D721Med (cell line): ENCODE measurements around the gene GHRL.
A peak's percentile ranks its signal among the peaks of the same experiment; 100 is the strongest.

Experiments
- DNase-seq: peaks from one replicate; pipeline ENCODE4 v3.0.0; 2011; ENCODE audit warnings: low spot score; ENCODE audit not compliant: insufficient read length
- FAIRE-seq: peaks from 2 replicates; lab custom pipeline; 2011; peaks lifted over from hg19 to GRCh38; lab: Jason Lieb, UNC
- TF ChIP-seq, protein P1 (sequence below): IDR thresholded peaks from 2 replicates; pipeline ENCODE4 v1.5.1; 2012; ENCODE audit warnings: mild to moderate bottlenecking, control low read depth; ENCODE audit not compliant: insufficient read depth; ENCODE audit errors: missing control alignments

The GHRL gene

DNA sequence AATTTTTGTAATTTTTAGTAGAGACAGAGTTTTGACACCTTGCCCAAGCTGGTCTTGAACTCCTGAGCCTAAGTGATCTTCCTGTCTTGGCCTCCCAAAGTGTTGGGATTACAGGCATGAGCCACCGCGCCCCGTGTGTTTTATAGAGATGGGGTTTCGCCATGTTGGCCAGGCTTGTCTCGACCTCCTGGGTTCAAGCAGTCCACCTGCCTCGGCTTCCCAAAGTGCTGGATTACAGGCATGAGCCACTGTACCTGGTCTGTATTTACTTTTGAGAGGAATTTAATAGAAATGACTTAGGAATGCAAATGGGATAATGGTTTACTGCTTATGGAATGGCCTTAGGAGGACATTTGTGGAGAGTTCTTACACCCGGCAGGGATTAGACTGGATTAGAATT is 33.7 kb downstream of the GHRL start:
- no peak for FAIRE-seq
- TF ChIP-seq, protein P1, sequence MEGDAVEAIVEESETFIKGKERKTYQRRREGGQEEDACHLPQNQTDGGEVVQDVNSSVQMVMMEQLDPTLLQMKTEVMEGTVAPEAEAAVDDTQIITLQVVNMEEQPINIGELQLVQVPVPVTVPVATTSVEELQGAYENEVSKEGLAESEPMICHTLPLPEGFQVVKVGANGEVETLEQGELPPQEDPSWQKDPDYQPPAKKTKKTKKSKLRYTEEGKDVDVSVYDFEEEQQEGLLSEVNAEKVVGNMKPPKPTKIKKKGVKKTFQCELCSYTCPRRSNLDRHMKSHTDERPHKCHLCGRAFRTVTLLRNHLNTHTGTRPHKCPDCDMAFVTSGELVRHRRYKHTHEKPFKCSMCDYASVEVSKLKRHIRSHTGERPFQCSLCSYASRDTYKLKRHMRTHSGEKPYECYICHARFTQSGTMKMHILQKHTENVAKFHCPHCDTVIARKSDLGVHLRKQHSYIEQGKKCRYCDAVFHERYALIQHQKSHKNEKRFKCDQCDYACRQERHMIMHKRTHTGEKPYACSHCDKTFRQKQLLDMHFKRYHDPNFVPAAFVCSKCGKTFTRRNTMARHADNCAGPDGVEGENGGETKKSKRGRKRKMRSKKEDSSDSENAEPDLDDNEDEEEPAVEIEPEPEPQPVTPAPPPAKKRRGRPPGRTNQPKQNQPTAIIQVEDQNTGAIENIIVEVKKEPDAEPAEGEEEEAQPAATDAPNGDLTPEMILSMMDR, result no peak
- DNase-seq, result no peak

DNA sequence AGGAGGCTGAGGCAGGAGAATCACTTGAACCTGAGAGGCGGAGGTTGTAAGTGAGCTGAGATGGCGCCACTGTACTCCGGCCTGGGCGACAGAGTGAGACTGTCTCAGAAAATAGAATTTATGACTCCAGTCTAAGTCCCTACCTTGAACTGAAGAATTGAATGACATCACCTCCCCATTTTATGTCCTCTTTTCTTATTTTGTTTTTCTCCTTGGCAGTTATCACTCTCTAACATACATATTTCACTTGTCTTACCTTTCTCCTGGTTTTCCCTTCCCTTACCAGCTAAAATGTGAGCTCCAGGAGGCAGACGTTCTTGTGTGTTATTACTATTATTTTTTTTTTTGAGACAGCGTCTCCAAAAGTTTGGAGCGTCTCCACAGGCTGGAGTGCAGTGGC is 36.9 kb downstream of the GHRL start:
- DNase-seq (no peak), FAIRE-seq (no peak)
- TF ChIP-seq, protein P1, result no peak

DNA sequence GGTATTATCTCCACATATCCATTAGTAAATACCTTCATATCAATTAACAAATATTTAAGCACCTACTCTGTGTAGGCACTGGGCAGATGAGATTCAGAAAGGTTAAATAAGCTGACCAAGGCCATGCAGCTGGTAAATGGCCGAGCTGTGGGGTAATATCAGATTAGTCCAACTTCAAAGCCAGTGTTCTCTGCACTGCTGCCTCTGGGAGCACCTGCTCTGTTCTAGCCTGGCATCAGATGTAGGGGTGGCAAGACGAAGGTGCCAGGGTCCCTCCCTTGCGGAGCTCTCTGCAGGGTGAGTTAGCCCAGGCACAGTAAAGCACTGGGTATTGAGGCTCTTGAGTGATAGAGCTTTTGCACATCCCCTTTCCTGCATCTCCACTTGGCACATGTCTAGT is 39.0 kb downstream of the GHRL start:
- no peak for FAIRE-seq
- no peak for DNase-seq

DNA sequence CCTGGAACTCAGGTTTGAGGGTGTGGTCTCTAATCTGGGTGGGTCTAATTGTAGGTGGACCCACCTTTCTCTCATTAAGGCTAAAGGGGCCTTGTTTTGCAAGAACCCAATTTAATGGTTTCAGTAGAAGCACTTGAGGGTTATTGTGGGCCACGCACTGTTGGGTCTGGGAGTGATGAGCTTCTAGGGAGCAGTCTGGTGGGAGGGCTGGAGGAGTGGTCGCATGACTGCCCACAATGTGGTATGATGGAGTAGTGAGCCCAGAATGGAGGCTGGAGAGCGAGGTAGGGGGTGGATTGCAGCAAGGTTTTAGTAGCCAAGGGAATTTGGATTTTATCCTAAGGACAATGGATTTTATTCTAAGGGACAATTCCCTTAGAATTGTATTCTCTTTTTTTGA is 41.7 kb downstream of the GHRL start:
- FAIRE-seq (no peak), DNase-seq (no peak)
- TF ChIP-seq, protein P1, result no peak

More for the DNA sequence above, 39.0 kb downstream of the GHRL start:
- TF ChIP-seq, protein P1, result no peak

DNA sequence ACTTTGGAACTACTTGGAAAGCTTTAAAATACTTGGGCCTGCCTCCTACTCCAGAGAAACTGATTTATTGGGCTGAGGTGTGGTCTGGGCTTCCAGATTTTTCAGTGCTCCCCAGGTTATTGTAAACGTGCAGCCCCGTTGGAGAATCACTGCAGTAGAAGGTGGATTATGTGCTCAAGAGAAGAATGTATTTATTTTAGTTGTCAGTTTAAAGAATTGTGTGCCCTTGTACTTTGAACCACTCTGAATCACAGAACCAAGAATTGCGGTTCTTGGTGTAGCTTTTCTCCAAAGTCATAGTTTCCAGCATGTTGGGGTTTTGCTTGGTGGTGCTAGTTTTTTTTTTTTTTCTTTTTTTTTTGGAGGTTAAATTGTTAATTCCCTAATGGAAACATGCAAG is 42.9 kb downstream of the GHRL start:
- TF ChIP-seq, protein P1, result no peak
- DNase-seq, result no peak
- FAIRE-seq, result no peak

DNA sequence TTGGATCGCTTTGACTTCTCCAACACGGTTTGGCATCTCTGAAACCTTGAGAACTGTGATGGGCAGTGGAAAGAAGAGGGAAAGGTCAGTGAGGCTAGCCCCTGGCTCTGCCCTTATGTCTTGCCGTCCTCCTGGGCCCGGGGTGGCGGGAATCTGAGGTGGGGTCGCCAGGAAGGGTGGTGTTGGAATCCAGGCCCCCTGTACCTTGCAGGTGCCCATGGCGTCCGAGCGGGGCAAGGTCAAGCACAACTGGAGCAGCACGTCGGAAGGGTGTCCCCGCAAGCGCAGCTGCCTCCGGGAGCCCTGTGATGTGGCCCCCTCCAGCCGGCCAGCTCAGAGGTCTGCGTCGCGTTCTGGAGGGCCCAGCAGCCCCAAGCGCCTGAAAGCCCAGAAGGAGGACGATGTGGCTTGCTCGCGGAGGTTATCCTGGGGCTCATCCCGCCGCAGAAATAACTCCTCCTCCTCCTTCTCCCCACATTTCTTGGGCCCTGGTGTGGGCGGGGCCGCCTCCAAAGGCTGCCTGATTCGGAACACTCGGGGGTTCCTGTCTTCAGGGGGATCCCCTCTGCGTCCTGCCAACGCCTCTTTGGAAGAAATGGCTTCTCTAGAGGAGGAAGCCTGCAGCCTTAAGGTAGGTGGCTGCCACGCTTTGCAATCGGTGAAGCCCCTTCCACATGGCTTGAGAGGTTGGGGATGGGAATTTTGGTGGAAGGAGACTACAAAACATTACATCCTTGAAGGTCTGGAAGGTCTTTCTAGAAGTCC is 43.6 kb downstream of the GHRL start:
- TF ChIP-seq, protein P1, result no peak
- DNase-seq (no peak), FAIRE-seq (no peak)

DNA sequence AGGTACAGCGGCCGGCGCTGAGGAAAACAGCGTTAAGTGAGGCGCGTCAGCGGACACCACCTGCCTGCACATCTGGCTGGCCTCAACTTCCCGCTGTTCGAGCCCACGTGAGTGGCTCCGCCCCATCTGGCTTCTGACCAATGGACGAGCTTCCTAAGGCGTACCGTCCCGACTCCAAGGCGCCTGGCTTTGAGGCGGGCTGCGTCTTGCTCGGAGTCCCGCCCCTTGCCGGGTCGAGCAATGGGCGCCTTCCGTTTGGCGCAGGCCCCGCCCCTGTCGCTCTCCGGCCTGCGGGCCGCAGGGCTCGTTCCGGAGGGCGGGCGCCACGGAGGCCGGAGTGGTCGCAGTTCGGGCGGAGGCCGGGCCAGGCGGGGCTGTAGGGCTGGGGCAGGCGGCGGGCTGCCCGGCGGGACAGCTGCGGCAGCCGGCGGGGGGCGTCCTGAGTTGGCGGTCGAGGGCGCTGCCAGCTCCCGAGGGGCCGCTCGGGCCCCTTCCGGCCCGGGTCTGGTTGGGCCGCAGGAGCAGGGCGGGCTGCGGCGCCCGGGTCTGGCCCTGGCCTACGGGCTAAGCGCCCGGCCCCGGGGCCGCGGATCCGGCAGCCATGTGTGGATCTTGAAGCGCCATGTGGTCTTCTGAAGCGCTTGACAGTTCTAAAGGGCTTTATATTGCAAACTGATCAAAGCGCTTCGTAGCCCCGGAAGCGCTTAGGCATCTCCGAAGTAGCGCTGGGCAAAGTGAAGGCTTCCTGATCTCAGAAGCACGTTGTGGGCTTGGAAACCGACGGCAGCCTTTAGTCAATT is 44.4 kb downstream of the GHRL start, which contains the start of gene TATDN2:
Gene TATDN2, plus strand, starts transcription at position 276 of the 800 bp plus-strand sequence. CDS start 742 bp downstream, outside the sequence.
- no peak for FAIRE-seq
- TF ChIP-seq, protein P1, result no peak
- DNase-seq, result peak; percentile 93
